Measurements from ENCODE around the gene ABCA8. TPM values are rescaled to one million over a fixed set of nuclear protein-coding genes. Genes with fewer than 3 reads are reported as not detected.

The ABCA8 gene
- total and polyA plus RNA-seq, 11 donors, result 13.4 to 71.0 (median 35.4) TPM

DNA sequence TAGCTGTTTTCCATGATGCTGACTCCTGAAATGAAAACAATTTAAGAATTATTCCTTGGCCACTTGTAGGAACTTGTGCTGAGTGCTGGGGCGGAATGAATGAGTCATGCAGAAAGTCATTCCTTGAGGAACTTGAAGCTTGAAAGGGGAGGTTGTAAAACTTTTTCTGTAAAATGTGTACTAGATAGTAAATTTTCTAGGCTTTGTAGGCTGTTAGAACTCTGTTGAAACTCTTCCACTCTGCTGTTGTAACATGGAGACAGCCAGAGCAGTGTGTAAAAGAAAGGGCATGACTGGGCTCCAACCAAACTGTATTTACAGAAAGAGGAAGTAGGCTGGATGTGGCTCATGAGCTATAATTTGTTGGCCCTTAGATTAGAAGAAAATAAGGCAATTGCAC is 46.1 kb downstream of the ABCA8 start:
- peaks cover 0 to 78% (median 15%) of the 10 kb centered on the region in 9 donors for H3K36me3 ChIP-seq
- WGBS, 4 donors, result 57 to 77% (median 69%) methylated on average over 1 of the region's 1 CpG
- no peaks in the 10 kb centered on the region for H3K27me3 ChIP-seq
- peak overlapping the region in 10 of 12 donors; percentile 13 to 86 (median 60) for H3K27ac ChIP-seq
- ATAC-seq (peak; percentile 35 to 89 (median 83)), DNase-seq (peak in 4 of 5 donors; percentile 40 to 51 (median 45))
- intact Hi-C loops (cut with DNase I), result loop anchor here in 5 of 10 donors (5.0 to 10.0 kb wide), 4 partner anchors 114 to 134 kb away; no protein-coding TSS in a partner anchor
- TF ChIP-seq, protein P1, sequence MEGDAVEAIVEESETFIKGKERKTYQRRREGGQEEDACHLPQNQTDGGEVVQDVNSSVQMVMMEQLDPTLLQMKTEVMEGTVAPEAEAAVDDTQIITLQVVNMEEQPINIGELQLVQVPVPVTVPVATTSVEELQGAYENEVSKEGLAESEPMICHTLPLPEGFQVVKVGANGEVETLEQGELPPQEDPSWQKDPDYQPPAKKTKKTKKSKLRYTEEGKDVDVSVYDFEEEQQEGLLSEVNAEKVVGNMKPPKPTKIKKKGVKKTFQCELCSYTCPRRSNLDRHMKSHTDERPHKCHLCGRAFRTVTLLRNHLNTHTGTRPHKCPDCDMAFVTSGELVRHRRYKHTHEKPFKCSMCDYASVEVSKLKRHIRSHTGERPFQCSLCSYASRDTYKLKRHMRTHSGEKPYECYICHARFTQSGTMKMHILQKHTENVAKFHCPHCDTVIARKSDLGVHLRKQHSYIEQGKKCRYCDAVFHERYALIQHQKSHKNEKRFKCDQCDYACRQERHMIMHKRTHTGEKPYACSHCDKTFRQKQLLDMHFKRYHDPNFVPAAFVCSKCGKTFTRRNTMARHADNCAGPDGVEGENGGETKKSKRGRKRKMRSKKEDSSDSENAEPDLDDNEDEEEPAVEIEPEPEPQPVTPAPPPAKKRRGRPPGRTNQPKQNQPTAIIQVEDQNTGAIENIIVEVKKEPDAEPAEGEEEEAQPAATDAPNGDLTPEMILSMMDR (IDR thresholded peaks at IDR 0.05), result no peak
- no peak for TF ChIP-seq POLR2A (IDR thresholded peaks at IDR 0.05)
- peaks cover 0 to 6% (median 0%) of the 10 kb centered on the region in 12 donors for H3K9me3 ChIP-seq
- peaks cover 0 to 32% (median 14%) of the 10 kb centered on the region in 12 donors for H3K4me1 ChIP-seq
- no peak overlapping the region for H3K4me3 ChIP-seq

DNA sequence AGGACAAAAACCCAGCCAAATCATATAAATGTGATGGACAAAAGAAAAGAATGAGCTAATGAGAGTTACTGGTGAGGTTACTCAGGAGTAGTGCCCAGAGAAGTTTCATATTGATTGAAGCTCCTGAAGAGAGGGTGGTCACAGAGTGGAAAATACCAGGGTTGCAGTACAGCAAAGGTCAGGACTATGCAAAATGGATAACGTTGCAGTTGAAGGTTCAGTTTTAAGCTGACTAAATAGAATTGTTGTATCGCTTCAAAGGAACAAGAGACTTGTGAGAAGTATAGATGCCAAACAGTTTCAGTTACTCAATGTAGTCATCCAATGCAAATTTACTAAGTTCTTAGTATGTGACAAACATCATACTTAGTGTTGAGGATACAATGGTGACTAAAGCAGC is 47.1 kb downstream of the ABCA8 start:
- intact Hi-C loops (cut with DNase I), result loop anchor here in 5 of 10 donors (5.0 to 10.0 kb wide), 4 partner anchors 113 to 133 kb away; no protein-coding TSS in a partner anchor
- Histone ChIP-seq H3K36me3 (peaks cover 0 to 81% (median 21%) of the 10 kb centered on the region in 9 donors), H3K9me3 (no peaks in the 10 kb centered on the region), H3K4me3 (no peak overlapping the region), H3K27ac (peak overlapping the region in 9 of 12 donors; percentile 39 to 86 (median 61)), H3K4me1 (peaks cover 0 to 32% (median 14%) of the 10 kb centered on the region in 12 donors), H3K27me3 (no peaks in the 10 kb centered on the region)
- ATAC-seq (no peak), DNase-seq (no peak)
- WGBS, 4 donors, result 78 to 87% (median 82%) methylated on average over 2 of the region's 2 CpGs
- TF ChIP-seq, protein P1 (IDR thresholded peaks at IDR 0.05), result no peak
- no peak for TF ChIP-seq POLR2A (IDR thresholded peaks at IDR 0.05)

DNA sequence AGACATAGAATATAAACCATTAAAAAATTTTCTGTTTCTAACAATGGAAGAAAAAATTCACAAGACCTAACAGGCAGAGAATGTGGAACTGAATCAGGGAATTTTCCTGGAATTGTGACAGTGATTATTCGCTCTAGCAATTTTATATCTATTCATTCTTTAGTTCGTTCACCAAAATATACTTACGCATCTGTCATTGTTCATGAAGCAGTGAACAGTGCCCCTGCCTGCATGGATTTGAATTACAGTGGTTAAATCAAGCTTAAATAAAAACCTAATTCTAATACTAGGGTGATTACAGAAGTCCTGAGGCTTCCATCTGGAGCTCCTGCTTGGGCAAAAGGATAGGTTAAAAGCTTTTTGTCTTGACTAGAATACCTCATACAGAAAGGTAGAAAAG is 48.6 kb downstream of the ABCA8 start:
- Histone ChIP-seq H3K4me3 (no peak overlapping the region), H3K4me1 (peaks cover 0 to 32% (median 14%) of the 10 kb centered on the region in 12 donors), H3K27me3 (no peaks in the 10 kb centered on the region), H3K9me3 (no peaks in the 10 kb centered on the region), H3K36me3 (peaks cover 0 to 81% (median 30%) of the 10 kb centered on the region in 9 donors), H3K27ac (peak overlapping the region in 4 of 12 donors; percentile 2 to 20 (median 11))
- ATAC-seq, result no peak
- DNase-seq, result no peak
- intact Hi-C loops (cut with DNase I), result loop anchor here in 5 of 10 donors (5.0 to 10.0 kb wide), 4 partner anchors 112 to 132 kb away; no protein-coding TSS in a partner anchor
- 70 to 80% (median 75%) methylated on average over 3 of the region's 3 CpGs for WGBS, 4 donors
- TF ChIP-seq POLR2A (IDR thresholded peaks at IDR 0.05), result no peak
- TF ChIP-seq, protein P1 (IDR thresholded peaks at IDR 0.05), result peak in 10 of 12 donors; percentile 12 to 56 (median 22)

DNA sequence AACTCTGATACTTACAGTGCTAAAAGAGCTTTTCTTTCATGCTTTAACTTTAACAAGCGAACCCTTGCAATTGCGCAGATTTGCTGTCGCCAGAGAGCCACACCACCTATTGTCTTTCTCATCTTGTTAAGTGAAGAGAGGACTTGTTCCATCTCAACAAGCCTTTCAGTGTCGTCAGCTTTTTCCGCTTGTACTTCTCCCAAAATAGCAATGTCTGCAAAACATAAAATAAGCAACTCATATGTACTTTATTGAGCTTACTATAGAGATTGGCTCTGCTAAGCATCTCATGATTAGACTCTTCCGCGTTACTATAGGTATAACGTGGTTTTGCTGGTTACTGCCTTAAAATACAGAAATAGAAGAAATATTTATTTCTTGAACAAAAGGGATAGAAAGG is 51.9 kb downstream of the ABCA8 start:
- H3K4me1 ChIP-seq, result peaks cover 0 to 14% (median 0%) of the 10 kb centered on the region in 12 donors
- H3K27ac ChIP-seq, result no peak overlapping the region
- H3K27me3 ChIP-seq, result no peaks in the 10 kb centered on the region
- peaks cover 0 to 97% (median 24%) of the 10 kb centered on the region in 9 donors for H3K36me3 ChIP-seq
- peaks cover 0 to 14% (median 0%) of the 10 kb centered on the region in 12 donors for H3K9me3 ChIP-seq
- WGBS, 4 donors, result 73 to 83% (median 79%) methylated on average over 8 of the region's 8 CpGs
- DNase-seq (no peak), ATAC-seq (no peak)
- intact Hi-C loops (cut with DNase I), result loop anchor here in 2 of 10 donors (10.0 kb wide), 2 partner anchors 108 to 128 kb away; no protein-coding TSS in a partner anchor
- no peak overlapping the region for H3K4me3 ChIP-seq
- no peak for TF ChIP-seq POLR2A (IDR thresholded peaks at IDR 0.05)
- TF ChIP-seq, protein P1 (IDR thresholded peaks at IDR 0.05), result no peak

Data from heart left ventricle (tissue), 16 donors.